SHP77 (cell line): ENCODE results near the gene MAN2A1.

ENCODE experiments used
- DNase-seq, 2 experiments: peaks; one replicate each; lab custom pipeline; 2025; lab: John Stamatoyannopoulos, UW

The MAN2A1 gene

DNA sequence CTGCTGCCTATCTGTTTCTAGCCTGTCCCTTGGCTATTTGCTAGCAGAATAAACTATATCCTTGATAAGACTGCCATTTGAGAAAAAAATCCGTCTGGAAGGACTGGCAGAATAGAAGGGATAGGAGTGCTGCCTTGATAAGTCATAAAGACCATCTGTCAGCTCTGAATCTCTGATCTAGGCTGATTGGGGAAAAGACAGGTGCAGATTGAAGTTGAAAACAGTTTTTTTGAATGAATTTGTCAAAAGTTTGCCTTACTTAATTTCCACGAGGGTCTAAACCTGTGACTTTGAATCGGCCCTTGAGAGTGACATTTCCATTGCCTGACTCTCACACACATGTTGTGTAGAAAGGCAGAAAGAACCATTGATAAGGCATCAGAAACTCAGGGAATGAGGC lies 218.6 kb downstream of the MAN2A1 start:
- DNase-seq = no peak

DNA sequence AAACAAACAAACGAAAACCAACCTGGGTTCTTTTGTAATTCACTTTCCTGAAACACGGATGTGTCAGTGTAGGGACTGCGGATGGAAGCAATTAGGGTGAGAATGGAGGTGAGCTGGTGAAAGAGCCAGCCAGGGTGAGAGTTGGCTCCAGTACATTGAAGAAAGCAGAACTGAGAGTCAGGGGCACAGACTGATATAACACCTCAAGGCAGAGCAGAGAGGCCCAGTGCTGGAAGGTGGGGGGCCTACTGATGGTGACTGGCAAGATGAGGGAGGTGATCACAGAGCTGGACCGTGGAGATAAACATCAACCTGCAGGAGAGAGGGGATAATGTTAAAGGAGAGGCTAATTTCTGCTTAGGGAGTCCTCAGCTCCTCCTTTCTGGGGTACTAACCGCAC lies 221.1 kb downstream of the MAN2A1 start:
- no peak for DNase-seq

- DNase-seq = no peak
Measured at GRCh38 chr5:109911731-109912130, 222.0 kb downstream of the MAN2A1 start.

- DNase-seq = no peak
Measured at GRCh38 chr5:109914906-109915305, 225.2 kb downstream of the MAN2A1 start.

- no peak for DNase-seq
Measured at GRCh38 chr5:109916481-109917153, 226.9 kb downstream of the MAN2A1 start.
